ENCODE measurements around the gene CLCN1.
A peak's percentile ranks its signal among the peaks of the same experiment; 100 is the strongest.

CLCN1 gene

GRCh38 chr7:143368387-143368786 is 52.5 kb downstream of the CLCN1 start:
- no peak for DNase-seq

GRCh38 chr7:143369678-143370651 is 54.1 kb downstream of the CLCN1 start:
- no peak for DNase-seq

- peak; percentile 82 to 92 for DNase-seq
Observed at GRCh38 chr7:143372070-143372469, 56.2 kb downstream of the CLCN1 start.

GRCh38 chr7:143373255-143373794 is 57.4 kb downstream of the CLCN1 start:
- peak in 1 of 2 donors; percentile 14 for DNase-seq

GRCh38 chr7:143374561-143374960 is 58.6 kb downstream of the CLCN1 start:
- peak; percentile 73 to 74 for DNase-seq

- peak; percentile 94 to 95 for DNase-seq
Observed at GRCh38 chr7:143375298-143376034, 59.6 kb downstream of the CLCN1 start.

GRCh38 chr7:143376396-143376795 is 60.5 kb downstream of the CLCN1 start:
- DNase-seq = peak; percentile 85 to 91

GRCh38 chr7:143379611-143380259 is 63.8 kb downstream of the CLCN1 start:
- peak; percentile 39 to 44 for DNase-seq

GRCh38 chr7:143380260-143380645 is 64.3 kb downstream of the CLCN1 start:
- DNase-seq = peak; percentile 96 to 98

GRCh38 chr7:143380646-143381426 is 64.9 kb downstream of the CLCN1 start, which contains the start of gene ZYX:
Gene ZYX (plus strand): TSS chr7:143381345. CDS start chr7:143381572, 227 bp downstream.
- peak; percentile 96 to 97 for DNase-seq

- peak; percentile 11 to 27 for DNase-seq
Observed at GRCh38 chr7:143381427-143382125, 65.7 kb downstream of the CLCN1 start.

GRCh38 chr7:143382126-143382790 is 66.3 kb downstream of the CLCN1 start:
- DNase-seq = no peak

- no peak for DNase-seq
Observed at GRCh38 chr7:143382791-143383641, 67.1 kb downstream of the CLCN1 start.

- no peak for DNase-seq
Observed at GRCh38 chr7:143383642-143383957, 67.7 kb downstream of the CLCN1 start.

- DNase-seq = no peak
Observed at GRCh38 chr7:143384148-143384547, 68.2 kb downstream of the CLCN1 start.

- peak; percentile 86 for DNase-seq
Observed at GRCh38 chr7:143384661-143385631, 69.0 kb downstream of the CLCN1 start.

GRCh38 chr7:143385891-143386781 is 70.2 kb downstream of the CLCN1 start:
- DNase-seq = peak; percentile 65 to 72
